ENCODE results near the gene SLC12A6.

DNA sequence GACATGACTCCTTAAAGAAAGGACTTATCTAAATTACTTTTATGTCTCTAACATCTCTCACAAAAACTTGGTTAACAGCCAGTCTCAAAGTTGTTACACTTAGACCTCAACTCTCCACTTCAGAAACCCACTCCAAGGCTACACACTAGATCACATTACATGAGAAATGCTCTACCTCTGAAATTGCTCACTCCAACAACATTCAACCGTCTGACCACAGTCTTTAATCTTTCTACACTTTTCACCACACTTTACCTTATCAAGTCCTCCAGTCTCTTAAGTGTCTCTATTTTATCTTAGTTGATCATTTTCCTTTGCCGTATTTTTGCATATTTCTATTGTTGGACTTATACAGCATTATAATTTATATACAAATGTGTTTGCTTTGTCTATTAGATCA is 5.8 kb downstream of the SLC12A6 start:
- TF ChIP-seq EZH2phosphoT487 (IDR thresholded peaks at IDR 0.05; ENCODE audit: borderline replicate concordance, low read depth, low read length): no peak
- TF ChIP-seq, protein P1, sequence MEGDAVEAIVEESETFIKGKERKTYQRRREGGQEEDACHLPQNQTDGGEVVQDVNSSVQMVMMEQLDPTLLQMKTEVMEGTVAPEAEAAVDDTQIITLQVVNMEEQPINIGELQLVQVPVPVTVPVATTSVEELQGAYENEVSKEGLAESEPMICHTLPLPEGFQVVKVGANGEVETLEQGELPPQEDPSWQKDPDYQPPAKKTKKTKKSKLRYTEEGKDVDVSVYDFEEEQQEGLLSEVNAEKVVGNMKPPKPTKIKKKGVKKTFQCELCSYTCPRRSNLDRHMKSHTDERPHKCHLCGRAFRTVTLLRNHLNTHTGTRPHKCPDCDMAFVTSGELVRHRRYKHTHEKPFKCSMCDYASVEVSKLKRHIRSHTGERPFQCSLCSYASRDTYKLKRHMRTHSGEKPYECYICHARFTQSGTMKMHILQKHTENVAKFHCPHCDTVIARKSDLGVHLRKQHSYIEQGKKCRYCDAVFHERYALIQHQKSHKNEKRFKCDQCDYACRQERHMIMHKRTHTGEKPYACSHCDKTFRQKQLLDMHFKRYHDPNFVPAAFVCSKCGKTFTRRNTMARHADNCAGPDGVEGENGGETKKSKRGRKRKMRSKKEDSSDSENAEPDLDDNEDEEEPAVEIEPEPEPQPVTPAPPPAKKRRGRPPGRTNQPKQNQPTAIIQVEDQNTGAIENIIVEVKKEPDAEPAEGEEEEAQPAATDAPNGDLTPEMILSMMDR (conservative IDR thresholded peaks at IDR 0.05; ENCODE audit: low read length): no peak
